RWPE2 (cell line): Measurements from ENCODE around the gene KCNK15.

Source experiments
- ATAC-seq: fragments of 200-7000 bp; cut with Tn5 transposase; 3 replicates; pipeline ENCODE4 v1.9.1; 2021; ENCODE audit warnings: low read depth
- DNase-seq: peaks from one replicate; pipeline ENCODE4 v3.0.0-alpha.2; 2020; ENCODE audit warnings: low spot score
- H3K27ac ChIP-seq: fragments of 450-650 bp; 2 replicates; pipeline ENCODE4 v1.5.1; 2017; ENCODE audit warnings: mild to moderate bottlenecking; ENCODE audit not compliant: poor library complexity, severe bottlenecking
- H3K27me3 ChIP-seq: fragments of 250-450 bp; sonication (Bioruptor Pico); 2 replicates; pipeline ENCODE4 v1.5.1; 2021; ENCODE audit warnings: mild to moderate bottlenecking, moderate library complexity; ENCODE audit not compliant: insufficient read depth, poor library complexity, severe bottlenecking
- H3K36me3 ChIP-seq: fragments of 250-450 bp; sonication (Bioruptor Pico); 2 replicates; pipeline ENCODE4 v1.5.1; 2020; ENCODE audit warnings: low read depth, mild to moderate bottlenecking, moderate library complexity
- H3K4me1 ChIP-seq: fragments of 250-450 bp; sonication (Bioruptor Pico); 2 replicates; pipeline ENCODE4 v1.5.1; 2021; ENCODE audit warnings: mild to moderate bottlenecking, moderate library complexity; ENCODE audit not compliant: insufficient read depth, poor library complexity, severe bottlenecking
- H3K4me3 ChIP-seq: fragments of 250-450 bp; sonication (Bioruptor Pico); 2 replicates; pipeline ENCODE4 v1.5.1; 2021; ENCODE audit warnings: mild to moderate bottlenecking, moderate library complexity; ENCODE audit not compliant: severe bottlenecking
- H3K9me3 ChIP-seq: fragments of 250-450 bp; sonication (Bioruptor Pico); 2 replicates; pipeline ENCODE4 v1.5.1; 2021; ENCODE audit warnings: mild to moderate bottlenecking, moderate library complexity; ENCODE audit not compliant: severe bottlenecking
- TF ChIP-seq, protein P1 (sequence below): fragments of 450-650 bp; IDR thresholded peaks from one replicate; pipeline ENCODE4 v1.5.1; 2017; ENCODE audit warnings: mild to moderate bottlenecking, moderate library complexity; ENCODE audit not compliant: poor library complexity, severe bottlenecking

The KCNK15 gene

DNA sequence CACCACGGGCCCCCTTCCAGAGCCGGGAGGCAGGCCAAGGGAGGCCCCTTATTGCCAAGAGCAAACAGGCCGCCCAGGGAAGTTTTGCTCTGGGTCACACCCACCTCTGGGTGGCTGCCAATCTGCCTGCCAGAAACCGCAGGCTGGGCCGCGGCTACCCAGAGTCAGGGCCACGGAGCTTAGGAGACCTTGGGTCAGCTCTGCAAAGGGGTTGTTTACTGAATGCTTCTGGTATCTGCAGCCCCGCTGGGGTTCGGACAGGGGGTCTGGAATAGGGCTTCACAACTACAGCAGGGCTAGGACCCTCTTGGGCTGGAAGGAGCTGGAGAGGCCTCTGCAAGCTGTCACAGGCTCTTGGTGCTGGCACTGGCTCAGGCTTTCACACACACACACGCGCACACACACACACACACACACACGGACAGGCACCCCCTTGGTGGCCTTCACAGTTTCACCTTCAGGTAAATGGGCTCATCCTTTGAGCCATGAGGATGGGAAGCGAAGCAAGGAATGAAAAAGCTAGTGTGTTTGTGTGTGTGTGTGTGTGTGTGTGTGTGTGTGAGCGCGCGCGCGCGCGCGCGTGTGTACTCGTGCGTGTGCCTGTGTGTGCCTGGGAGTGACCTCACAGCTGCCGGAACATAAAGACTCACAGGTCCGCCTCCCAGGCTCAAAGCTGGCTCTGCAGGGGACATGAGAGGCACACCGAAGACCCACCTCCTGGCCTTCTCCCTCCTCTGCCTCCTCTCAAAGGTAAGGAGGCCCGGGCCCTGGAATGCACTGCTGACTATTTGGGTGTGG is 30.8 kb upstream of the KCNK15 start, which contains the start of gene CCN5:
TSS of gene CCN5 (plus strand) at position 669 of the 798 bp plus-strand sequence. CDS start at position 691, 22 bp downstream.
- peak within 1 kb of the TSS; percentile 10 for H3K27ac ChIP-seq
- ATAC-seq, result peak; percentile 93
- DNase-seq, result peak; percentile 99
- H3K9me3 ChIP-seq, result no peaks in the 10 kb centered on the region
- H3K27me3 ChIP-seq, result no peaks in the 10 kb centered on the region
- no peaks in the 10 kb centered on the region for H3K36me3 ChIP-seq
- TF ChIP-seq, protein P1, sequence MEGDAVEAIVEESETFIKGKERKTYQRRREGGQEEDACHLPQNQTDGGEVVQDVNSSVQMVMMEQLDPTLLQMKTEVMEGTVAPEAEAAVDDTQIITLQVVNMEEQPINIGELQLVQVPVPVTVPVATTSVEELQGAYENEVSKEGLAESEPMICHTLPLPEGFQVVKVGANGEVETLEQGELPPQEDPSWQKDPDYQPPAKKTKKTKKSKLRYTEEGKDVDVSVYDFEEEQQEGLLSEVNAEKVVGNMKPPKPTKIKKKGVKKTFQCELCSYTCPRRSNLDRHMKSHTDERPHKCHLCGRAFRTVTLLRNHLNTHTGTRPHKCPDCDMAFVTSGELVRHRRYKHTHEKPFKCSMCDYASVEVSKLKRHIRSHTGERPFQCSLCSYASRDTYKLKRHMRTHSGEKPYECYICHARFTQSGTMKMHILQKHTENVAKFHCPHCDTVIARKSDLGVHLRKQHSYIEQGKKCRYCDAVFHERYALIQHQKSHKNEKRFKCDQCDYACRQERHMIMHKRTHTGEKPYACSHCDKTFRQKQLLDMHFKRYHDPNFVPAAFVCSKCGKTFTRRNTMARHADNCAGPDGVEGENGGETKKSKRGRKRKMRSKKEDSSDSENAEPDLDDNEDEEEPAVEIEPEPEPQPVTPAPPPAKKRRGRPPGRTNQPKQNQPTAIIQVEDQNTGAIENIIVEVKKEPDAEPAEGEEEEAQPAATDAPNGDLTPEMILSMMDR, result no peak
- peaks cover 31% of the 10 kb centered on the region for H3K4me1 ChIP-seq
- no peak within 1 kb of the TSS for H3K4me3 ChIP-seq

DNA sequence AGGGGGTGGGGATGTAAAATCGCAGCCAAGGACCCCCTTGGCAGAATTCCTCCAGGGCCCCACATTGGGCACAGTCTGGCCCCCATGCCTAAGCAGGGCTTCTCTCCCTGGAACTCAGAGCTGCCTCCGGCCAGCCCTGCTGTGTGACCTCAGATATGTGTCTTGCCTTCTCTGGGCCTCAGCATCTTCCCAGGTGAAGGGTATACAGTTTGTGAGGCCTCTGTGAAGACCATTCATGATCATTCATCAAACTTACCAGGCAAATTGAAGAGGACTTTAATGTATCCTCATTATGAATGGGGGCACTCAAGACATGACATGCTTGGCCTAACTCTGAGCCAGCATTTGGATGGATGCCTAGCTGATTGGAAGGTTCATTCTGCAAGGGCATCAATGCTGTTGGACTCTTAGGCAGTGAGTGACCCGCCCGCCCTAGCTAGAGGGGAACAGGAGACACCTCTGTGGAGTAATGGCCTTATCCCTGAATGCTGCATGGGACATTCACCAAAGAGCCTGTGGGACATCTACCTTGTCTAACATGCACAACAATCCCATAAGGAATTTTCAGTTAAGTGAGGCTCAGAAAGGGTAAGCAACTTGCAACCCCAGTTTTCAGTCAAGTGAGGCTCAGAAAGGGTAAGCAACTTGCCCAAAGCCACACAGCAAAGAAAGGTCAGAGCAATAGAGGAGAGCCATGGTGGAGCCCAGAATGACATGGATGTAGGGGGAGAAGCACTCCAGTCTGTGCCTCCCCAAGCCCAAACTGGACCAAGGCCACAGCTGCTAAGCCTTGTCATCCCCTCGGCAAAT is 30.0 kb upstream of the KCNK15 start:
- Histone ChIP-seq H3K36me3 (no peaks in the 10 kb centered on the region), H3K27me3 (no peaks in the 10 kb centered on the region), H3K4me1 (peaks cover 37% of the 10 kb centered on the region), H3K4me3 (no peak overlapping the region), H3K27ac (no peak overlapping the region), H3K9me3 (no peaks in the 10 kb centered on the region)
- peak; percentile 75 for DNase-seq
- TF ChIP-seq, protein P1, result no peak
- ATAC-seq, result no peak

DNA sequence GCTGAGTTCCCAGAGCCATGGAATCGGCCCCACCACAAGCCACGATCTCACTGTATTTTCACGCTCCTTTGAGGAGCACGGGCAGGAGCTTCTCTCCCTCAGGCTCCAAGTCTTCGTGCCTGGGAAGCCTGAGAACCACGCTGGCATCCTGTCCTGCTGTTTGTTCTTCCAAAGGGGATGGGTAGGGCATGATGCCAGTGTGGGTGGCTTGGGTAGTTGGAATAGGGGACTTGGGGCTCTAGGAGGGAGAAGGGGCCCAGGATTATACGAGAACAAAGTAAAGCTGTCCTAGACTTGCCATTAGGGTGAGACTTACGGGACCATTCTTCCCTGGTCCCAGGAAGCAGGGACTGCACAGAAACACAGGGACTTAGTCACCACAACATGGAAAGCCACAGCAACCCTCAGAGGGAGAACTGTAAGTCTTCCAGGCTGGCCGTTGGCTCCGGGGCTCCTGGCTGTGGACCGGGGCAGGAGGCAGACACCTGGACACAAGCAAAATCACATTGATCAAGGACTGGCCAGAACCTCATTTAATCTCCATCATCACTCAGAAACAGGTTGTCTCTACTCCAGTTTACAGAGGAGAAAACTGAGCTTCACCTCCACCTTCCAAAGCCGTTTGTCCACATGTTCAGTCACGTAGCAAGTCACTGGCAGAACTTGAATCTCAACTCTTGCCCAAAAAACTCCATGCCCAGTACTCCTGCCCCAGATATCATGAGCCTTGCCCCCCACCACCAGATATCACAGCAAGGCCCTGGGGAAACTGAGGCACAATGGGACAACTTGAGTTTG is 29.2 kb upstream of the KCNK15 start:
- Histone ChIP-seq H3K4me3 (no peak overlapping the region), H3K36me3 (no peaks in the 10 kb centered on the region), H3K9me3 (no peaks in the 10 kb centered on the region), H3K4me1 (peaks cover 45% of the 10 kb centered on the region), H3K27me3 (no peaks in the 10 kb centered on the region), H3K27ac (no peak overlapping the region)
- DNase-seq (peak; percentile 75), ATAC-seq (no peak)
- TF ChIP-seq, protein P1, result no peak

DNA sequence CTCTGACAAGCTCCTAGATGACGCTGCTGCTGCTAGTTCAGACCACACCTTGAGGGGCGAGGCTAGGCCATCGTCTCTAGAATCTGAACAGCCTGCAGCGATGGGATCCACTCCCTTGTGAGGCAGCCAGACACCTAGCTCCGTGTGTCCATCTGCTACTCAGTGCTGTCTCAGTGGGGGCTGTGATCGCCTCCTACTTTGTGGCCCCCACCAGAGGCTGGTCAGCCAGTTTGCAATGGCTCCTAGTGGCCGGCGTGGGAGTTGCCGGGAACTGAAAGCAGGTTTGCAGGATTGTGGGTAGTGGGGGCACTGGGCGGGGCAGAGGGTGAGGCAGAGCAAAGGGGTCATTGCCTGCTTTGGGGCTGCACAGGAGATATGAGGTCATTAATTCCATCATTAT is 27.7 kb upstream of the KCNK15 start:
- TF ChIP-seq, protein P1, result peak; percentile 41

More for the DNA sequence above, 27.7 kb upstream of the KCNK15 start:
- Histone ChIP-seq H3K4me1 (peaks cover 49% of the 10 kb centered on the region), H3K9me3 (no peaks in the 10 kb centered on the region), H3K4me3 (no peak overlapping the region), H3K36me3 (no peaks in the 10 kb centered on the region), H3K27me3 (no peaks in the 10 kb centered on the region), H3K27ac (no peak overlapping the region)
- DNase-seq (no peak), ATAC-seq (no peak)
